HG03432 (cell line): Measurements from ENCODE around the gene TXNRD3.
"Not testable (repeated sequence)": the region's sequence is repeated elsewhere in the genome, so short reads cannot be mapped to it uniquely, and the experiment has no call there.

Experiments used
- ATAC-seq: cut with Tn5 transposase; IDR thresholded peaks from one replicate; pipeline ENCODE4 v1.9.1; 2021; ENCODE audit warnings: mild to moderate bottlenecking, moderate library complexity; ENCODE audit not compliant: unreplicated experiment

TXNRD3 gene

GRCh38 chr3:126655887-126656286 is 963 bp upstream of the TXNRD3 start:
- no peak for ATAC-seq

GRCh38 chr3:126649556-126650092 is 5.3 kb downstream of the TXNRD3 start:
- no peak for ATAC-seq

- no peak for ATAC-seq
Measured at GRCh38 chr3:126646674-126647073, 8.2 kb downstream of the TXNRD3 start.

GRCh38 chr3:126644615-126645014 is 10.3 kb downstream of the TXNRD3 start:
- no peak for ATAC-seq

GRCh38 chr3:126638790-126639189 is 16.1 kb downstream of the TXNRD3 start:
- no peak for ATAC-seq

GRCh38 chr3:126636436-126636835 is 18.5 kb downstream of the TXNRD3 start:
- no peak for ATAC-seq

- no peak for ATAC-seq
Measured at GRCh38 chr3:126634803-126635202, 20.1 kb downstream of the TXNRD3 start.

GRCh38 chr3:126630020-126630419 is 24.9 kb downstream of the TXNRD3 start:
- no peak for ATAC-seq

GRCh38 chr3:126625735-126626134 is 29.2 kb downstream of the TXNRD3 start:
- ATAC-seq = not testable (repeated sequence)

GRCh38 chr3:126622694-126623093 is 32.2 kb downstream of the TXNRD3 start:
- ATAC-seq = no peak

GRCh38 chr3:126621627-126622345 is 33.1 kb downstream of the TXNRD3 start:
- ATAC-seq = no peak

GRCh38 chr3:126621171-126621570 is 33.8 kb downstream of the TXNRD3 start:
- no peak for ATAC-seq

GRCh38 chr3:126620738-126621137 is 34.2 kb downstream of the TXNRD3 start:
- ATAC-seq = no peak

- no peak for ATAC-seq
Measured at GRCh38 chr3:126618760-126619159, 36.2 kb downstream of the TXNRD3 start.

GRCh38 chr3:126618021-126618420 is 36.9 kb downstream of the TXNRD3 start:
- ATAC-seq = no peak

- ATAC-seq = no peak
Measured at GRCh38 chr3:126617571-126617970, 37.4 kb downstream of the TXNRD3 start.

- ATAC-seq = no peak
Measured at GRCh38 chr3:126616931-126617330, 38.0 kb downstream of the TXNRD3 start.

GRCh38 chr3:126613479-126614188 is 41.3 kb downstream of the TXNRD3 start:
- no peak for ATAC-seq

- ATAC-seq = no peak
Measured at GRCh38 chr3:126612479-126613205, 42.3 kb downstream of the TXNRD3 start.

GRCh38 chr3:126609909-126610308 is 45.0 kb downstream of the TXNRD3 start:
- ATAC-seq = no peak

GRCh38 chr3:126607214-126607908 is 47.6 kb downstream of the TXNRD3 start:
- no peak for ATAC-seq
